ENCODE data around the gene ZNF496. TPM values are rescaled to one million over a fixed set of nuclear protein-coding genes. Genes with fewer than 3 reads are reported as not detected.
"Not testable (repeated sequence)": the region's sequence is repeated elsewhere in the genome, so short reads cannot be mapped to it uniquely, and the experiment has no call there.

Gene ZNF496
- total RNA-seq (10 to 100 TPM; 13.5 to 34.9 (median 25.0) TPM), polyA plus RNA-seq (10 to 100 TPM in 1 of 3 donors, 1 to 10 TPM in 2; 4.3 to 15.4 (median 9.8) TPM)
- long read RNA-seq, donor 1, full-length matches to known transcripts = 1 of 1 reads
- long read RNA-seq, donor 1, partial matches to known transcripts = 0 of 1 reads
- long read RNA-seq, donor 1, other reads (novel, unspliced or antisense) = 0 of 1 reads
- long read RNA-seq, donor 2, full-length matches to known transcripts = 2 of 2 reads
- long read RNA-seq, donor 2, partial matches to known transcripts = 0 of 2 reads
- long read RNA-seq, donor 2, other reads (novel, unspliced or antisense) = 0 of 2 reads
- long read RNA-seq, donor 3 = 0 reads
- long read RNA-seq, donor 4, partial matches to known transcripts = 0 of 4 reads
- long read RNA-seq, donor 4, other reads (novel, unspliced or antisense) = 4 of 4 reads
- long read RNA-seq, donor 5, full-length matches to known transcripts = 1 of 18 reads
- long read RNA-seq, donor 5, partial matches to known transcripts = 1 of 18 reads
- long read RNA-seq, donor 5, other reads (novel, unspliced or antisense) = 16 of 18 reads
- long read RNA-seq, donor 6, partial matches to known transcripts = 0 of 2 reads
- long read RNA-seq, donor 6, other reads (novel, unspliced or antisense) = 2 of 2 reads
- long read RNA-seq, donor 7, full-length matches to known transcripts = 2 of 2 reads
- long read RNA-seq, donor 7, partial matches to known transcripts = 0 of 2 reads
- long read RNA-seq, donor 7, other reads (novel, unspliced or antisense) = 0 of 2 reads
- long read RNA-seq, donor 8 = 0 reads
- long read RNA-seq, donor 9 = 0 reads
- long read RNA-seq, donor 10, full-length matches to known transcripts = 2 of 2 reads
- long read RNA-seq, donor 10, partial matches to known transcripts = 0 of 2 reads
- long read RNA-seq, donor 10, other reads (novel, unspliced or antisense) = 0 of 2 reads

- Histone ChIP-seq H3K36me3 (replicated peaks in 1 of 2) (peaks cover 0 to 21% of the 10 kb centered on the region in 2 donors), H3K27me3 (no peaks in the 10 kb centered on the region), H3K9me3 (replicated peaks in 1 of 3) (no peaks in the 10 kb centered on the region), H3K4me3 (peak within 1 kb of the TSS; percentile 59 to 95 (median 80)), H3K27ac (peak within 1 kb of the TSS; percentile 59 to 92 (median 82)), H3K4me1 (replicated peaks in 1 of 2) (peaks cover 13 to 21% of the 10 kb centered on the region in 2 donors)
- TF ChIP-seq CTCF (IDR thresholded peaks at IDR 0.05) (peak in 1 of 6 experiments; percentile 1), POLR2A (IDR thresholded peaks at IDR 0.05) (no peak)
- WGBS, 4 donors = 0 to 1% (median 0%) methylated on average over 2 to 93 of the region's 93 CpGs; no CpG with 5 or more reads in 1 of the 4 donors
- intact Hi-C loops (cut with DNase I) = no loop called here
- DNase-seq = peak; percentile 75 to 84 (median 79)
Measured at GRCh38 chr1:247331525-247332214, at the start of gene ZNF496. Gene ZNF496, minus strand, starts transcription at chr1:247331867. Its CDS starts 2,289 bp downstream, at chr1:247329578.

- Histone ChIP-seq H3K4me3 (no peak overlapping the region), H3K36me3 (replicated peaks in 1 of 2) (no peaks in the 10 kb centered on the region), H3K4me1 (replicated peaks in 1 of 2) (no peaks in the 10 kb centered on the region), H3K27me3 (no peaks in the 10 kb centered on the region), H3K27ac (no peak overlapping the region), H3K9me3 (replicated peaks in 1 of 3) (no peaks in the 10 kb centered on the region)
- WGBS, 4 donors = 78 to 87% (median 84%) methylated on average over 20 of the region's 20 CpGs
- intact Hi-C loops (cut with DNase I) = no loop called here
- no peak for DNase-seq
- no peak for TF ChIP-seq CTCF (IDR thresholded peaks at IDR 0.05)
- no peak for TF ChIP-seq POLR2A (IDR thresholded peaks at IDR 0.05)
Measured at GRCh38 chr1:247378334-247379073, 46.8 kb upstream of the ZNF496 start.

- H3K4me3 ChIP-seq; intact Hi-C loops (cut with DNase I); H3K4me1 ChIP-seq (replicated peaks in 1 of 2); H3K9me3 ChIP-seq (replicated peaks in 1 of 3); H3K27me3 ChIP-seq; H3K36me3 ChIP-seq (replicated peaks in 1 of 2); DNase-seq; H3K27ac ChIP-seq: not testable (repeated sequence)
- 65 to 76% (median 71%) methylated on average over 7 of the region's 7 CpGs for WGBS, 4 donors
Measured at GRCh38 chr1:247377656-247378055, 46.0 kb upstream of the ZNF496 start.

- intact Hi-C loops (cut with DNase I) = no loop called here
- Histone ChIP-seq H3K4me1 (replicated peaks in 1 of 2) (no peaks in the 10 kb centered on the region), H3K27ac (no peak overlapping the region), H3K27me3 (no peaks in the 10 kb centered on the region), H3K9me3 (replicated peaks in 1 of 3) (no peaks in the 10 kb centered on the region), H3K36me3 (replicated peaks in 1 of 2) (no peaks in the 10 kb centered on the region), H3K4me3 (no peak overlapping the region)
- no peak for TF ChIP-seq CTCF (IDR thresholded peaks at IDR 0.05)
- no peak for TF ChIP-seq POLR2A (IDR thresholded peaks at IDR 0.05)
- WGBS, 4 donors = 38 to 45% (median 43%) methylated on average over 7 of the region's 7 CpGs
- DNase-seq = no peak
Measured at GRCh38 chr1:247376659-247377058, 45.0 kb upstream of the ZNF496 start.

All from adrenal gland (tissue), 19 donors.